K562 (cell line): ENCODE measurements around the gene DLG4. TPM values are rescaled to one million over a fixed set of nuclear protein-coding genes. Genes with fewer than 3 reads are reported as not detected.

ENCODE experiments used
- CSDE1 ChIP-seq, 2 experiments: fragments of 450-650 bp; IDR thresholded peaks; 2 replicates each; pipeline ENCODE4 v1.6.1; 2016; ENCODE audit warnings: mild to moderate bottlenecking in 1 of 2
- ERF ChIP-seq: fragments of 450-650 bp; formaldehyde crosslinking; IDR thresholded peaks from 2 replicates; pipeline ENCODE4 v1.4.0; 2020; ENCODE audit warnings: mild to moderate bottlenecking, mixed read lengths
- ESRRB ChIP-seq: fragments of 250-450 bp; sonication (Bioruptor Pico); IDR thresholded peaks from 2 replicates; pipeline ENCODE4 v1.5.0; 2020; ENCODE audit warnings: mild to moderate bottlenecking, moderate library complexity, borderline replicate concordance
- GABPA ChIP-seq: fragments of 200-800 bp; sonication (Bioruptor generic); conservative IDR thresholded peaks from 2 replicates; pipeline ENCODE4 v1.6.1; 2016; ENCODE audit warnings: low read depth, missing genetic modification characterization, missing compliant biosample characterization
- GATAD2B ChIP-seq: fragments of 450-650 bp; IDR thresholded peaks from 2 replicates; pipeline ENCODE4 v1.6.1; 2017; ENCODE audit warnings: mild to moderate bottlenecking, borderline replicate concordance
- KHSRP ChIP-seq: fragments of 450-650 bp; IDR thresholded peaks from 2 replicates; pipeline ENCODE4 v1.6.1; 2017
- KLF10 ChIP-seq: fragments of 250-450 bp; sonication (Bioruptor Pico); IDR thresholded peaks from 2 replicates; pipeline ENCODE4 v1.6.1; 2021; ENCODE audit warnings: matching md5 sums
- MXD1 ChIP-seq: fragments of 250-450 bp; sonication (Bioruptor Pico); IDR thresholded peaks from 2 replicates; pipeline ENCODE4 v1.8.0; 2021; ENCODE audit warnings: borderline replicate concordance, mild to moderate bottlenecking, moderate library complexity; ENCODE audit not compliant: poor library complexity, severe bottlenecking
- MYBL2 ChIP-seq, 2 experiments: fragments of 450-650 bp in 1 of 2; sonication (generic) in 1 of 2; formaldehyde crosslinking in 1 of 2; IDR thresholded peaks; 2 replicates each; pipeline versions ENCODE4 v1.6.1 to v1.8.1; 2017 to 2022; ENCODE audit warnings: borderline replicate concordance in 1 of 2, inconsistent platforms in 1 of 2, low read depth in 1 of 2, mild to moderate bottlenecking in 1 of 2, missing genetic modification reagents in 1 of 2, moderate library complexity in 1 of 2
- NR1H2 ChIP-seq: sonication (generic); formaldehyde crosslinking; IDR thresholded peaks from 2 replicates; pipeline ENCODE4 v1.4.0; 2020; ENCODE audit warnings: mild to moderate bottlenecking, missing genetic modification reagents
- PRMT5 ChIP-seq: sonication (generic); formaldehyde crosslinking; IDR thresholded peaks from 2 replicates; pipeline ENCODE4 v1.5.0; 2020; ENCODE audit warnings: missing genetic modification reagents
- SIRT6 ChIP-seq: IDR thresholded peaks from one replicate; pipeline ENCODE4 v1.6.1; 2012; ENCODE audit warnings: low read depth, mild to moderate bottlenecking, control low read depth, inconsistent platforms, low read length, moderate library complexity
- XRCC4 ChIP-seq: IDR thresholded peaks from one replicate; pipeline ENCODE4 v1.6.1; 2011; ENCODE audit not compliant: insufficient read depth, insufficient read length; ENCODE audit errors: extremely low read depth
- ZBTB11 ChIP-seq, 3 experiments: fragments of 200-800 bp in 1 of 3; fragments of 250-450 bp in 1 of 3; fragments of 450-650 bp in 1 of 3; sonication (Bioruptor Pico) in 1 of 3; sonication (Bioruptor generic) in 1 of 3; formaldehyde crosslinking in 1 of 3; IDR thresholded peaks; 2 replicates each; pipeline versions ENCODE4 v1.6.1 to v1.8.0; 2016 to 2022; ENCODE audit warnings: mild to moderate bottlenecking in 2 of 3, missing genetic modification characterization in 2 of 3, missing compliant biosample characterization in 1 of 3, moderate library complexity in 1 of 3
- ZBTB43 ChIP-seq: sonication (generic); formaldehyde crosslinking; IDR thresholded peaks from 2 replicates; pipeline ENCODE4 v1.8.0; 2023; ENCODE audit warnings: mild to moderate bottlenecking, missing genetic modification reagents
- ZNF143 ChIP-seq: sonication (generic); formaldehyde crosslinking; IDR thresholded peaks from 2 replicates; pipeline ENCODE4 v1.9.0; 2022; ENCODE audit warnings: mild to moderate bottlenecking, missing genetic modification reagents
- ZNF253 ChIP-seq: fragments of 250-450 bp; sonication (Bioruptor Pico); conservative IDR thresholded peaks from 2 replicates; pipeline ENCODE4 v1.6.1; 2021; ENCODE audit warnings: mild to moderate bottlenecking
- ZNF518B ChIP-seq: fragments of 250-450 bp; sonication (Bioruptor Pico); IDR thresholded peaks from 2 replicates; pipeline ENCODE4 v1.5.0; 2021; ENCODE audit warnings: mild to moderate bottlenecking, moderate library complexity
- polyA plus RNA-seq, 8 experiments: library from polyadenylated mRNA; depleted of rRNA in 4 of 8; stranded (reverse) in 5 of 8; unstranded in 3 of 8; fragments of >200 nt; fragmentation: Nextera tagmentation in 2 of 8; fragmentation: Illumina TruSeq in 1 of 8; extraction: Ambion mirVana in 2 of 8; extraction: Trizol in 1 of 8; gene quantifications; 2 replicates each; pipeline versions ENCODE4 v1.2.1 to v1.2.3, GENCODE V29; 2011 to 2014; ENCODE audit warnings: inconsistent platforms in 1 of 8, missing spikeins in 1 of 8
- total RNA-seq, 7 experiments: library from RNA; depleted of rRNA in 6 of 7; stranded (reverse); fragments of >200 nt in 6 of 7; fragmentation: Illumina TruSeq in 2 of 7; extraction: Trizol in 2 of 7; gene quantifications; 2 replicates each; pipeline versions ENCODE4 v1.2.1 to v1.2.3, GENCODE V29; 2011 to 2021; ENCODE audit warnings: low replicate concordance in 1 of 7

Gene DLG4
- total and polyA plus RNA-seq, 9 of the 15 experiments (the other 6 are each of a cell fraction or from before 2014, with no cell fraction given) = 0.03 to 12.0 (median 4.1) TPM

GRCh38 chr17:7241783-7242716 lies 22.4 kb upstream of the DLG4 start, which contains the start of gene GABARAP (continued):
- no peak for TF ChIP-seq ZBTB11 (CRISPR knock-in tag; IDR thresholded peaks at IDR 0.05)
- TF ChIP-seq GABPA (tag) = no peak; the same call in 1 of the 2 replicates
- TF ChIP-seq MYBL2 (IDR thresholded peaks at IDR 0.05; ENCODE audit: low read depth) = no peak
- TF ChIP-seq MYBL2 (CRISPR knock-in tag; IDR thresholded peaks at IDR 0.05; ENCODE audit: borderline replicate concordance) = no peak
- TF ChIP-seq PRMT5 (CRISPR knock-in tag) = no peak
- no peak for TF ChIP-seq GATAD2B
- TF ChIP-seq NR1H2 = no peak
- TF ChIP-seq KLF10 (CRISPR knock-in tag) = no peak
- no peak for TF ChIP-seq CSDE1 (IDR thresholded peaks at IDR 0.05)
- TF ChIP-seq KHSRP = no peak
- no peak for TF ChIP-seq ZNF143 (CRISPR knock-in tag)
- TF ChIP-seq ZNF253 = no peak
- TF ChIP-seq ERF (CRISPR knock-in tag) = no peak
- no peak for TF ChIP-seq ESRRB (CRISPR knock-in tag)
- no peak for TF ChIP-seq ZNF518B (CRISPR knock-in tag)
- TF ChIP-seq SIRT6 = no peak
- TF ChIP-seq ZBTB43 (CRISPR knock-in tag) = no peak
- TF ChIP-seq MXD1 (CRISPR knock-in tag) = no peak
- no peak for TF ChIP-seq XRCC4
